HepG2 (cell line): ENCODE data around the gene TSSK2. TPM values are rescaled to one million over a fixed set of nuclear protein-coding genes. Genes with fewer than 3 reads are reported as not detected.

ENCODE experiments used
- ATAC-seq: fragments of 200-7000 bp; cut with Tn5 transposase; 3 replicates; pipeline ENCODE4 v1.9.1; 2020; ENCODE audit warnings: mild to moderate bottlenecking, moderate library complexity
- BruUV-seq: library from RNA; stranded (reverse); fragments of 400-500 nt; replicated peaks from 2 replicates; lab custom pipeline; 2021; lab: Mats Ljungman, UMichigan
- CTCF ChIA-PET: fragments of 300-600 bp; formaldehyde crosslinking; extraction: SDS; loops from one replicate; lab custom pipeline; 2021; ENCODE audit warnings: low total read pairs, inconsistent platforms, low intra/inter-chr PET ratio; lab: Yijun Ruan, JAX
- POLR2A ChIA-PET: fragments of 350-600 bp; sonication (Branson Sonifier 250); formaldehyde crosslinking; loops from one replicate; lab custom pipeline; 2020; ENCODE audit warnings: antibody characterized with exemption, inconsistent platforms; lab: Yijun Ruan, JAX
- DNase-seq: peaks from one replicate; pipeline ENCODE4 v3.0.0-alpha.2; 2015; ENCODE audit warnings: low spot score
- FAIRE-seq: peaks from 3 replicates; lab custom pipeline; 2011; peaks lifted over from hg19 to GRCh38; lab: Jason Lieb, UNC
- H2AFZ ChIP-seq: one replicate; pipeline ENCODE4 v1.6.1; 2011; ENCODE audit warnings: low read length, inconsistent platforms
- H3K27ac ChIP-seq: fragments of 300-600 bp; 3 replicates; pipeline ENCODE4 v1.8.0; 2011; ENCODE audit warnings: mixed run types, mild to moderate bottlenecking, mixed read lengths, low read length, inconsistent platforms; ENCODE audit not compliant: insufficient read depth; ENCODE audit errors: extremely low read length
- H3K27me3 ChIP-seq, 2 experiments: fragments of 200-600 bp in 1 of 2; 2 replicates in 1 of 2; 3 replicates in 1 of 2; pipeline versions ENCODE4 v1.6.0 to v1.8.0; 2011; ENCODE audit warnings: low read length in 2 of 2, mild to moderate bottlenecking in 2 of 2, moderate library complexity in 2 of 2, inconsistent platforms in 1 of 2; ENCODE audit not compliant: insufficient read depth in 2 of 2, control insufficient read depth in 1 of 2
- H3K36me3 ChIP-seq, 2 experiments: fragments of 200-600 bp in 1 of 2; replicated peaks in 1 of 2; 2 replicates in 1 of 2; 3 replicates in 1 of 2; pipeline versions ENCODE4 v1.5.1 to v1.8.0; 2011; ENCODE audit warnings: low read length in 2 of 2, inconsistent platforms in 1 of 2; ENCODE audit not compliant: insufficient read depth in 2 of 2, control insufficient read depth in 1 of 2
- H3K4me1 ChIP-seq: 2 replicates; pipeline ENCODE4 v1.5.1; 2012; ENCODE audit warnings: low read length, inconsistent platforms; ENCODE audit not compliant: insufficient read depth
- H3K4me2 ChIP-seq: 2 replicates; pipeline ENCODE4 v1.6.0; 2011; ENCODE audit warnings: low read depth, low read length, inconsistent platforms
- H3K4me3 ChIP-seq, 3 experiments: fragments of 200-600 bp in 1 of 3; sonication (generic), shearing (Covaris generic) in 1 of 3; replicated peaks in 1 of 3; 2 replicates each; pipeline ENCODE4 v1.5.1; 2011 to 2016; ENCODE audit warnings: low read length in 3 of 3, inconsistent platforms in 2 of 3, low read depth in 2 of 3, mild to moderate bottlenecking in 2 of 3, control low read depth in 1 of 3, mixed read lengths in 1 of 3; ENCODE audit not compliant: insufficient read depth in 1 of 3
- H3K79me2 ChIP-seq: one replicate; pipeline ENCODE4 v1.6.1; 2011; ENCODE audit warnings: low read length, inconsistent platforms; ENCODE audit not compliant: insufficient read depth
- H3K9ac ChIP-seq: 2 replicates; pipeline ENCODE4 v1.6.0; 2011; ENCODE audit warnings: mild to moderate bottlenecking, low read depth, low read length, inconsistent platforms; ENCODE audit not compliant: insufficient read depth
- H3K9me3 ChIP-seq: 2 replicates; pipeline ENCODE4 v1.5.1; 2012; ENCODE audit warnings: mild to moderate bottlenecking, low read length
- H4K20me1 ChIP-seq: 2 replicates; pipeline ENCODE4 v1.6.0; 2011; ENCODE audit warnings: inconsistent platforms, mild to moderate bottlenecking, low read length, moderate library complexity; ENCODE audit not compliant: insufficient read depth
- KMT2B ChIP-seq: IDR thresholded peaks from 2 replicates; pipeline ENCODE4 v1.6.1; 2016; ENCODE audit warnings: missing genetic modification reagents, missing compliant biosample characterization
- POLR2G ChIP-seq: fragments of 200-400 bp; formaldehyde crosslinking; IDR thresholded peaks from 2 replicates; pipeline ENCODE4 v1.6.1; 2018; ENCODE audit warnings: mild to moderate bottlenecking, low read depth, low read length, moderate library complexity
- SCMH1 ChIP-seq: sonication (generic); formaldehyde crosslinking; IDR thresholded peaks from 2 replicates; pipeline ENCODE4 v1.9.0; 2021; ENCODE audit warnings: missing genetic modification reagents, mild to moderate bottlenecking, borderline replicate concordance
- ZNF160 ChIP-seq: sonication (generic); formaldehyde crosslinking; IDR thresholded peaks from 2 replicates; pipeline ENCODE4 v1.8.0; 2022; ENCODE audit warnings: mild to moderate bottlenecking, inconsistent platforms, missing genetic modification reagents
- ZNF232 ChIP-seq: sonication (generic); formaldehyde crosslinking; IDR thresholded peaks from 2 replicates; pipeline ENCODE4 v1.4.0; 2020; ENCODE audit warnings: missing genetic modification reagents, borderline replicate concordance
- ZNF292 ChIP-seq: sonication (generic); formaldehyde crosslinking; IDR thresholded peaks from 2 replicates; pipeline ENCODE4 v1.8.1; 2022; ENCODE audit warnings: mild to moderate bottlenecking, low read depth, missing genetic modification reagents, borderline replicate concordance
- ZNF674 ChIP-seq: sonication (generic); formaldehyde crosslinking; IDR thresholded peaks from 2 replicates; pipeline ENCODE4 v1.5.0; 2020; ENCODE audit warnings: low read depth, mild to moderate bottlenecking, missing genetic modification reagents
- ZNF678 ChIP-seq: sonication (generic); formaldehyde crosslinking; IDR thresholded peaks from 2 replicates; pipeline ENCODE4 v1.4.0; 2020; ENCODE audit warnings: mild to moderate bottlenecking, missing genetic modification reagents
- ZNF7 ChIP-seq: IDR thresholded peaks from 2 replicates; pipeline ENCODE4 v1.6.1; 2016; ENCODE audit warnings: missing biosample characterization, missing genetic modification reagents
- ZNF724P ChIP-seq: sonication (generic); formaldehyde crosslinking; IDR thresholded peaks from 2 replicates; pipeline ENCODE4 v1.8.0; 2022; ENCODE audit warnings: missing genetic modification reagents, borderline replicate concordance
- ZNF766 ChIP-seq: sonication (generic); formaldehyde crosslinking; IDR thresholded peaks from 2 replicates; pipeline ENCODE4 v1.5.0; 2020; ENCODE audit warnings: missing genetic modification reagents, borderline replicate concordance
- WGBS: methylation state at CpG from one replicate; pipeline ENCODE4 v1.1.6; 2017; ENCODE audit warnings: low lambda C conversion rate; 5-methylcytosine and 5-hydroxymethylcytosine counted together
- in situ Hi-C: cut with HindIII; loops from 2 replicates; pipeline ENCODE4 v1.10.0; 2017; ENCODE audit warnings: low pct_unique_long_range_greater_than_20kb; ENCODE audit not compliant: extremely low pct_ligation_motif_present
- intact Hi-C: fragments of 100-400 bp; cut with micrococcal nuclease; formaldehyde crosslinking; loops from one replicate; pipeline ENCODE4 v1.10.0; 2022; ENCODE audit not compliant: unreplicated experiment
- polyA plus RNA-seq, 8 experiments: library from polyadenylated mRNA; depleted of rRNA in 3 of 8; stranded (reverse) in 7 of 8; unstranded in 1 of 8; fragments of >200 nt; fragmentation: Illumina TruSeq in 4 of 8; extraction: Trizol in 4 of 8; gene quantifications; 2 replicates each; pipeline versions ENCODE4 v1.2.1 to v1.2.3, GENCODE V29; 2011 to 2016; ENCODE audit warnings: low read depth in 4 of 8, missing spikeins in 1 of 8, mixed read lengths in 1 of 8; ENCODE audit not compliant: insufficient read depth in 1 of 8
- total RNA-seq, 5 experiments: library from RNA; depleted of rRNA; stranded (reverse); fragments of >200 nt; fragmentation: Illumina TruSeq; extraction: Trizol; gene quantifications; 2 replicates each; pipeline ENCODE4 v1.2.3, GENCODE V29; 2016; ENCODE audit warnings: low read depth in 1 of 5
- TF ChIP-seq, protein P1 (sequence below): sonication (generic); formaldehyde crosslinking; IDR thresholded peaks from 2 replicates; pipeline ENCODE4 v1.4.0; 2020; ENCODE audit warnings: missing genetic modification reagents
- TF ChIP-seq, protein P2 (sequence below): IDR thresholded peaks from 2 replicates; pipeline ENCODE4 v1.6.1; 2018; ENCODE audit warnings: missing genetic modification reagents

Gene TSSK2
- total and polyA plus RNA-seq, 2 of the 13 experiments (the other 11 are each of a cell fraction or from before 2014, with no cell fraction given): not detected

DNA sequence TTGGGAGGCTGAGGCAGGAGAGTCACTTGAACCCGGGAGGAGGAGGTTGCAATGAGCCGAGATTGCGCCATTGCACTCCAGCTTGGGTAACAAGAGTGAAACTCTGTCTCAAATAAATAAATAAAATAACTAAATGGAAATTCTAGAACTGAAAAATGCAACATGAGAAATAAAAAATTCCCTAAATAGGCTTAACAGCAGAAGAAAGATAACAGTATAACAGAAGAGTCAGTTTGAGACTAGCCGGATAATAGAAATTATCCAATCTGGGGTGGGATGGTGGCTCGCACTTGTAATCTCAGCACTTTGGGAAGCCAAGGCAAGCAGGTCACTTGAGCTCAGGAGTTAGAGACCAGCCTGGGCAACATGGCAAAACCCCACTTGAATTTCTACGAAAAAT is 33.3 kb downstream of the TSSK2 start:
- intact Hi-C loops (no loop called here), in situ Hi-C loops (no loop called here)
- FAIRE-seq: no peak
- Histone ChIP-seq H3K79me2 (no peaks in the 10 kb centered on the region), H3K9ac (no peak overlapping the region), H3K27me3 (peaks cover 5 to 41% of the 10 kb centered on the region in 2 experiments), H3K9me3 (no peaks in the 10 kb centered on the region), H3K36me3 (no peaks in the 10 kb centered on the region), H3K4me1 (peaks cover 13% of the 10 kb centered on the region), H2AFZ (no peak overlapping the region), H3K4me2 (no peak overlapping the region), H3K4me3 (no peak overlapping the region), H3K27ac (no peak overlapping the region), H4K20me1 (no peaks in the 10 kb centered on the region)
- no peak for DNase-seq
- ChIA-PET CTCF (no interaction called here), POLR2A (no interaction called here)
- ATAC-seq: no peak
- WGBS: 37% methylated on average over 6 of the region's 6 CpGs
- BruUV-seq: no TSS peak
- no peak for TF ChIP-seq ZNF7
- TF ChIP-seq, protein P1, sequence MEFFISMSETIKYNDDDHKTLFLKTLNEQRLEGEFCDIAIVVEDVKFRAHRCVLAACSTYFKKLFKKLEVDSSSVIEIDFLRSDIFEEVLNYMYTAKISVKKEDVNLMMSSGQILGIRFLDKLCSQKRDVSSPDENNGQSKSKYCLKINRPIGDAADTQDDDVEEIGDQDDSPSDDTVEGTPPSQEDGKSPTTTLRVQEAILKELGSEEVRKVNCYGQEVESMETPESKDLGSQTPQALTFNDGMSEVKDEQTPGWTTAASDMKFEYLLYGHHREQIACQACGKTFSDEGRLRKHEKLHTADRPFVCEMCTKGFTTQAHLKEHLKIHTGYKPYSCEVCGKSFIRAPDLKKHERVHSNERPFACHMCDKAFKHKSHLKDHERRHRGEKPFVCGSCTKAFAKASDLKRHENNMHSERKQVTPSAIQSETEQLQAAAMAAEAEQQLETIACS (CRISPR knock-in tag): no peak
- TF ChIP-seq ZNF160 (CRISPR knock-in tag): peak; percentile 81; the same call in 1 of the 2 replicates

DNA sequence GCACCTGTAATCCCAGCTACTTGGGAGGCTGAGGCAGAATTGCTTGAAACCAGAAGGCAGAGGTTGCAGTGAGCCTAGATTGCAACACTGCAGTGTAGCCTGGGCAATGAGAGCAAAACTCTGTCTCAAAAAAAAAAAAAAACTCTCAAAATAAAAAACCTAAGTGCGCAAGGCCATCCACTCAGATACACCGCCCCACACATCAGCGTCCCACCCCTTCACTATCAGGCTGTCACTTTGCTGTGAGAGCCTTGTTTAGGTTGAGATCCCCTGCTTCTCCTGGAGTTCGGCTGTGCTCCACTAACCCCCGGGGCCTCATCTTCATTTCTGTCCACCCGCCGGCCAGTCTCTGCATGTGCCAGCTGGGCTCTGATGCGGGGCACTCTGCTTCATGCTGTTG is 35.3 kb downstream of the TSSK2 start:
- intact Hi-C loops: no loop called here
- TF ChIP-seq KMT2B (CRISPR knock-in tag): no peak
- TF ChIP-seq, protein P2, sequence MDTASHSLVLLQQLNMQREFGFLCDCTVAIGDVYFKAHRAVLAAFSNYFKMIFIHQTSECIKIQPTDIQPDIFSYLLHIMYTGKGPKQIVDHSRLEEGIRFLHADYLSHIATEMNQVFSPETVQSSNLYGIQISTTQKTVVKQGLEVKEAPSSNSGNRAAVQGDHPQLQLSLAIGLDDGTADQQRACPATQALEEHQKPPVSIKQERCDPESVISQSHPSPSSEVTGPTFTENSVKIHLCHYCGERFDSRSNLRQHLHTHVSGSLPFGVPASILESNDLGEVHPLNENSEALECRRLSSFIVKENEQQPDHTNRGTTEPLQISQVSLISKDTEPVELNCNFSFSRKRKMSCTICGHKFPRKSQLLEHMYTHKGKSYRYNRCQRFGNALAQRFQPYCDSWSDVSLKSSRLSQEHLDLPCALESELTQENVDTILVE: no peak
- TF ChIP-seq SCMH1 (CRISPR knock-in tag): no peak
- TF ChIP-seq ZNF766: no peak
- TF ChIP-seq ZNF724P: no peak
- no peak for TF ChIP-seq ZNF232 (CRISPR knock-in tag)
- no peak for TF ChIP-seq ZNF674
- TF ChIP-seq ZNF292 (CRISPR knock-in tag): no peak
- TF ChIP-seq ZNF678 (CRISPR knock-in tag): no peak
- no peak for TF ChIP-seq POLR2G
- H3K27me3 ChIP-seq: peaks cover 7 to 52% of the 10 kb centered on the region in 2 experiments
- no peak overlapping the region for H3K4me3 ChIP-seq
- POLR2A ChIA-PET: no interaction called here
- H4K20me1 ChIP-seq: no peaks in the 10 kb centered on the region
- H3K9me3 ChIP-seq: no peaks in the 10 kb centered on the region
- CTCF ChIA-PET: no interaction called here
- no TSS peak for BruUV-seq
- no peaks in the 10 kb centered on the region for H3K79me2 ChIP-seq
- H3K36me3 ChIP-seq: no peaks in the 10 kb centered on the region
- no peak overlapping the region for H3K9ac ChIP-seq
- no peak for FAIRE-seq
- no peak overlapping the region for H2AFZ ChIP-seq
- peaks cover 27% of the 10 kb centered on the region for H3K4me1 ChIP-seq
- H3K27ac ChIP-seq: no peak overlapping the region
- WGBS: 48% methylated on average over 8 of the region's 8 CpGs
- in situ Hi-C loops: no loop called here
- no peak overlapping the region for H3K4me2 ChIP-seq
- no peak for ATAC-seq
- DNase-seq: no peak
